ENCODE measurements around the gene SLC35E4.
"Not testable (repeated sequence)": the region's sequence is repeated elsewhere in the genome, so short reads cannot be mapped to it uniquely, and the experiment has no call there.

Gene SLC35E4

DNA sequence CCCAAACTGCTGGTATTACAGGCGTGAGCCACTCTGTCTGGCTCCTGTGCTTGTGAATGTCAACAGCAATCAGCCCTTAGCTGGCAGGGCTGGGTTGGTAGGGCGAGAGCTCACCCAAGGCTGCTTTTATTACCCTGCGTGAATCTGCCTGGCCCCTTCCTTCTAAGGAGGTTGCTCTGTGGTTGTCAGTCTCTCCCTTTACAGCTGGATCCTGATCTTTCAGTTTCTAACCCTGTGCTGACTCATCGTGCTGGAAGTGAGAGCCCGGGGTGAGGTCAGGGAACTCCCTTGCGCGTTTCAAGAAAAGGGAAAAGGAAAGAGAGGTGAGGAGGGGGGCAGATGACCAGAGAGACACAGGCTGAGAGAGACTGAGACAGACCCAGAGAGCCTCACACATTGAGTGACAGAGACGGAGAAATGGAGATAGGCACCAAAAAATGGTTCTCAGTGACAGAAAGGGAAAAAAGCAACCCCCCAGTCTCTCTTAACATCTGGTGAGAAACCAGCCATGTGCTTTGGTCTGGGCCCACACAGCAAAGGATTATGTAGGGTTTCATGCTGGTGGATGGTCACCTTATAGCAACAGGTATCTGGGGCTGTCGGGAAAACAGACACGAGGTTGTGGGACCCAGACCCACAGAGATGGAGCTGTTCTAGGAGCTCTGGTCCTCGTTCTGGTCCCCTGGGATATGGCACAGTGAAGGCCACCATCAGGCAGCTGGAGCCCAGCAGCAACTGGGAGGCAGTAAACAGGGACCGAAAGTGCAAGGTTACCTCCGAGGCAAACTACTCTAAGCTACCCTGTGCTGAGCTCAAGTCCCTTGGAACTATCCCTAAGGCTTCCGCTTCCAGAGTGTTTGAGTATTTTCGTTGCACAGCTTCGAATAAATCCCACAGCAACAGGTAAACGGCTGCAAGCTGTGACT lies 26.1 kb upstream of the SLC35E4 start:
- in situ Hi-C loops (cut with MboI; ENCODE audit: low pct_unique_long_range_greater_than_20kb, low sequenced_read_pairs): no loop called here
- peak; percentile 90 for DNase-seq

DNA sequence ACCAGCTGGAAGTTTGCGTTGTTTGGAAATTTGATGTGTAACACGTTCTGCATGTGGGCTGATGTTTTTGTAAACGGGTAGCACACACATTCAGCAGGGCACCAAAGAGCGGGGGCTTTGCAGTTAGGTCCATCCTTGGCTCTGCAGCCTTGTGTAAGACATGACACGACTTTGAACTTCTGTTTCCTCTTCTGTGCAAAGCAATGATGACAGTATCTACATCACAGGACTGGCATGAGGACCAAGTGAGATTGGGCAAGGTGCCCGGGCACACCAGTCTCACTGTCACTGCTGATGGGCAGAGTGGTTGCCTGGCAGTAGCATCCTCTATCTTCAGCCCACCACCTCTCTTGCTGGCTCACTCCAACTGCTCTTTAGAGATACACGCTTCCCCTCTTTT lies 25.3 kb upstream of the SLC35E4 start:
- DNase-seq: no peak
- in situ Hi-C loops (cut with MboI; ENCODE audit: low pct_unique_long_range_greater_than_20kb, low sequenced_read_pairs): no loop called here

DNA sequence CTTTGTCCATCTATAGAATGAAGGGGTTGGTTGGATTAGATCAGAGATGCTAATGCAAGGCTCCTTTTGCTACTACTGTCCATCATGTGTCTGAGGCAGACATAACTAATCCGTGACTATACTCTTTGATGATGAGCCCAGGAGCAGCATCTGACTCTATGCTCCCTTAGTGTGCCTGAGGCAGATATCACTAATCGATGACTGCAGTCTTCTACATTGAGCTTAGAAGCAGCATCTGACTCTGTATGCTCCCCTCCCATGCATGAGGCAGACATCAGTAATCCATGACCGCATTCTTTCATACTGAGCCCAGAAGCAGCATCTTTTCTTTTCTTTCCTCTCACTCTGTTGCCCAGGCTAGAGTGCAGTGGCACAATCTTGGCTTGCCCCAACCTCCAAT lies 24.4 kb upstream of the SLC35E4 start:
- in situ Hi-C loops (cut with MboI; ENCODE audit: low pct_unique_long_range_greater_than_20kb, low sequenced_read_pairs): no loop called here
- no peak for DNase-seq

DNA sequence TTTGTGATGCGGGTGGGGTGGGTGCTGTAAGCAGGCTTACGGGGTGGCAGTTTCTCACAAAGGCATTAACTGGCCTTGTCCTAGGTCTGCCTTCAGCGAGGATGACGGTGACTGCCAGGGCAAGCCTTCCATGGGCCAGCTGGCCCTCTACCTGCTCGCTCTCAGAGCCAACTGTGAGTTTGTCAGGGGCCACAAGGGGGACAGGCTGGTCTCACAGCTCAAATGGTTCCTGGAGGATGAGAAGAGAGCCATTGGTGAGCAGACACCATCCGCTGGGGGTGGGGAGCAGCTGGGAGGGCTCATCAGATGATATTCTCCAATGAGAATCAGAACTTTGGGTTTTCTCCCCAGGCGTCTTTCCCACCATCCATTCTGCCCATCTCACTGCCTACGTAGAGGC lies 22.8 kb upstream of the SLC35E4 start:
- no peak for DNase-seq
- in situ Hi-C loops (cut with MboI; ENCODE audit: low pct_unique_long_range_greater_than_20kb, low sequenced_read_pairs): no loop called here

DNA sequence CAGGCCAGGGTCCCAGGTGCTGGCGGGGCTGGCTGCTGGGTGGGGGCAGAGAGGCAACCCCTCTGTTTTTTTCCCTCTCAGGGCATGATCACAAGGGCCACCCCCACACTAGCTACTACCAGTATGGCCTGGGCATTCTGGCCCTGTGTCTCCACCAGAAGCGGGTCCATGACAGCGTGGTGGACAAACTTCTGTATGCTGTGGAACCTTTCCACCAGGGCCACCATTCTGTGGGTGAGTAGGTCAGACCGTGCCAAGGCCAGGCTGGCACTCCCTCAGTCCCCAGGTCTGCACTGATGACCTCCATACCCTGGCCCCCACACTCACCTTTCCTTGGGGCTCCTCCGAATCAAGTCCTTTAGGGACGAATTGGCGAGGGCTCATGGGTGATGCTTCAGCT lies 21.3 kb upstream of the SLC35E4 start:
- DNase-seq: no peak
- in situ Hi-C loops (cut with MboI; ENCODE audit: low pct_unique_long_range_greater_than_20kb, low sequenced_read_pairs): no loop called here

DNA sequence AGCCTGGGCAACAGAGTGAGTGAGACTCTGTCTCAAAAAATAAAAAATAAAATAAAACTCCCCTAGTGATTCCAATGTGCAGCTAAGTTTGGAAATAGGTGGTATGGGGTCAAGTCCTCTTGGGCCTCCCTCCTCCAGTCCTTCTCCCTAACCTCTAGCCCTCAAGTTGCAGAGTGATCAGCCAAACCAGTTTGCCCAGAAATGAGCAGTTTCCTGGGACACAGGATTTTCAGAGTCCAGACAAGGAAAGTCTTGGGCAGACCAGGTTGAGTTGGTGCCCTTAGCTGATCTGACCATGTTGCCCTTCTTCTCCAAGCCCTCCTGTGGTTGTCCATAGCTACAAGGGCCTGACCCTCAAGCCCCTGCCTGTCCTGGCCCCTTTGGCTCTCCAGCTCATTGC lies 20.7 kb upstream of the SLC35E4 start:
- in situ Hi-C loops (cut with MboI; ENCODE audit: low pct_unique_long_range_greater_than_20kb, low sequenced_read_pairs): no loop called here
- no peak for DNase-seq

DNA sequence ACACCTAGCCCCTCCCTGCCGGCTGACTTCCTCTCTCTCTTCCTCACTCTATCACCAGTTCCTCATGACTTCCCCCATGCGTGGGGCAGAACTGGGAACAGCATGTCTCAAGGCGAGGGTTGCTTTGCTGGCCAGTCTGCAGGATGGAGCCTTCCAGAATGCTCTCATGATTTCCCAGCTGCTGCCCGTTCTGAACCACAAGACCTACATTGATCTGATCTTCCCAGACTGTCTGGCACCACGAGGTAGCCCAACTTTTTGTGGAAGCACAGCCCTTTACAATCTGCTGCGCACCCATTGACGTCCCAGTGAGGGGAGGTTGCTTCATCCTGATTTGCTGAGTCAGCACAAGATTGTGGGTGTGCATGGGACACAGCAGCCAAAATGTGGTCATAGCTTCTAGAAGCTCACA lies 20.0 kb upstream of the SLC35E4 start:
- in situ Hi-C loops (cut with MboI; ENCODE audit: low pct_unique_long_range_greater_than_20kb, low sequenced_read_pairs): no loop called here

DNA sequence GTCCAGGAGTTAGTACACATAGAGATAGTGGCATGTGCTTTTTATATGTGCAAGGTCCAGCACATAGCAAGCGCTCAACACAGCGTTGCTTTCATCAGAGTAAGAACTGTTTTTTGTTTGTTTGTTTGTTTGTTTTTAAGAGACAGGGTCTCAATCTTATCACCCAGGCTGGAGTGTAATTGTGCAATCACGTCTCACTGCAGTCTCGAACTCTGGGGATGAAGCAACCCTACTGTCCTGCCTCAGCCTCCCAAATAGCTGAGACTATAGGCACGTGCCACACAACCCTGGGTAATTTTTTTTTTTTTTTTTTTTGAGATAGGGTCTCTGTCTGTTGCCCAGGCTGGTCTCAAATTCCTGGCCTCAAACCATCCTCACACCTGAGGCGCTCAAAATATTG lies 17.8 kb upstream of the SLC35E4 start:
- in situ Hi-C loops (cut with MboI; ENCODE audit: low pct_unique_long_range_greater_than_20kb, low sequenced_read_pairs): no loop called here
- DNase-seq: no peak

More for the DNA sequence above, 20.0 kb upstream of the SLC35E4 start:
- no peak for DNase-seq

DNA sequence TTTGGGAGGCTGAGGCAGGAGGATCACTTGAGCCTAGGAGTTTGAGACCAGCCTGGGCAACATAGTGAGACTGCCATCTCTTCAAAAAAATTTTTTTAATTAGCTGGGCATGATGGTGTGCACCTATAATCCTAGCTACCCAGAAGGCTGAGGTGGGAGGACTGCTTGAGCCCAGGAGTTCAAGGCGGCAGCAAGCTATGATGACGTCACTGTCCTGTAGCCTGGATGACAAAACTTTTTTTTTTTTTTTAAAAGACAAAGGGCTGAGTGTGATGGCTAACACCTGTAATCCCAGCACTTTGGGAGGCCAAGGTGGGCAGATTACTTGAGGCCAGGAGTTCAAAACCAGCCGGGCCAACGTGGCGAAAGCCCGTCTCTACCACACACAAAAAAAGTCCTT lies 15.7 kb upstream of the SLC35E4 start:
- DNase-seq; in situ Hi-C loops (cut with MboI; ENCODE audit: low pct_unique_long_range_greater_than_20kb, low sequenced_read_pairs): not testable (repeated sequence)

DNA sequence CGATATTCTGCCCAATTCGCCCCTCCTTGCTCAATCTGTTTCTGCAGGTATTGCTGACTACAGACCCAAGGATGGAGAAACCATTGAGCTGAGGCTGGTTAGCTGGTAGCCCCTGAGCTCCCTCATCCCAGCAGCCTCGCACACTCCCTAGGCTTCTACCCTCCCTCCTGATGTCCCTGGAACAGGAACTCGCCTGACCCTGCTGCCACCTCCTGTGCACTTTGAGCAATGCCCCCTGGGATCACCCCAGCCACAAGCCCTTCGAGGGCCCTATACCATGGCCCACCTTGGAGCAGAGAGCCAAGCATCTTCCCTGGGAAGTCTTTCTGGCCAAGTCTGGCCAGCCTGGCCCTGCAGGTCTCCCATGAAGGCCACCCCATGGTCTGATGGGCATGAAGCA lies 9.2 kb upstream of the SLC35E4 start:
- in situ Hi-C loops (cut with MboI; ENCODE audit: low pct_unique_long_range_greater_than_20kb, low sequenced_read_pairs): no loop called here
- peak; percentile 11 for DNase-seq

DNA sequence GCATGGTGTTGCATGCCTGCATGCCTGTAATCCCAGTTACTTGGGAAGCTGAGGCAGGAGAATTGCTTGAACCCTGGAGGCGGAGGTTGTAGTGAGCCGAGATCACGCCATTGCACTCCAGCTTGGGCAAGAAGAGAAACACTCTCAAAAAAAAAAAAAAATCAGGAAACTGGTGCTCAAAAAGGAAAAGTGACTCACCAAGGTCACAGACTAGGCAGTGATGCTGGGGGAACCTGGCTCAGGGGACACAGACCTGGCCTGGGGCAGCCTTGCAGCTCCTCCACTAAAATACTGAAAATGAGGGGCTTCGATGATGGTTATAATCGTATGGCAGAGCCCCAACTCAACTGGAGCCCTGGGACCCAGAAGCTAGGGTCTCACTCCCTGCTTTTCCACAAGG lies 8.1 kb upstream of the SLC35E4 start:
- in situ Hi-C loops (cut with MboI; ENCODE audit: low pct_unique_long_range_greater_than_20kb, low sequenced_read_pairs): no loop called here
- DNase-seq: no peak

DNA sequence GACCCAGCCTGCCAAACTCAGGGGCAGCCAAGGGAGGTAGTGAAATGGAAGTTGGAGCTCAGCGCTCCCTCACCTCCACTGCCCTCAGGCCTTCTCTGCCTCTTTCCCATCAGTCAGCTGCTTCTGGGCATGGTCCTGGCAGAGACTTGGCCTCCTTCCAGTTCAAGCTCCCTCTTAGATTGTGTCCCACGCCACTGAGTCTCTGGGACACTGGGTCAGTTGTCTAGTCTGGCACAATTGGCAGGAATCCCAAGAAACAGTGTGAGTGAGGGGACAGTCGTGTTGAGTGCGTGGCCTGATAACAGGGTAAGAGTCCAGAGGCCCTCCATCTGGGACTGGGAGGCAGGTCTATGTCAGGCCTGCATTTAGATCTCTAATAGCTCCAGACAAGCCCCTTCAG lies 7.1 kb upstream of the SLC35E4 start:
- in situ Hi-C loops (cut with MboI; ENCODE audit: low pct_unique_long_range_greater_than_20kb, low sequenced_read_pairs): no loop called here
- DNase-seq: no peak

DNA sequence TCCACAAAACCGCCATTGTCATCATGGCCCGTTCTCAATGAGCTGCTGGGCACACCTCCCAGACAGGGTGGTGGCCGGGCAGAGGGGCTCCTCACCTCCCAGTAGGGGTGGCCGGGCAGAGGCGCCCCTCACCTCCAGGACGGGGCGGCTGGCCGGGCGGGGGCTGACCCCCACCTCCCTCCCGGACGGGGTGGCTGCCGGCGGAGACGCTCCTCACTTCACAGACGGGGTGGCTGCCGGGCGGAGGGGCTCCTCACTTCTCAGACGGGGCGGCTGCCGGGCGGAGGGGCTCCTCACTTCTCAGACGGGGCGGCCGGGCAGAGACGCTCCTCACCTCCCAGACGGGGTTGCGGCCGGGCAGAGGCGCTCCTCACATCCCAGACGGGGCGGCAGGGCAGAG lies 4.1 kb upstream of the SLC35E4 start:
- in situ Hi-C loops (cut with MboI; ENCODE audit: low pct_unique_long_range_greater_than_20kb, low sequenced_read_pairs); DNase-seq: not testable (repeated sequence)

DNA sequence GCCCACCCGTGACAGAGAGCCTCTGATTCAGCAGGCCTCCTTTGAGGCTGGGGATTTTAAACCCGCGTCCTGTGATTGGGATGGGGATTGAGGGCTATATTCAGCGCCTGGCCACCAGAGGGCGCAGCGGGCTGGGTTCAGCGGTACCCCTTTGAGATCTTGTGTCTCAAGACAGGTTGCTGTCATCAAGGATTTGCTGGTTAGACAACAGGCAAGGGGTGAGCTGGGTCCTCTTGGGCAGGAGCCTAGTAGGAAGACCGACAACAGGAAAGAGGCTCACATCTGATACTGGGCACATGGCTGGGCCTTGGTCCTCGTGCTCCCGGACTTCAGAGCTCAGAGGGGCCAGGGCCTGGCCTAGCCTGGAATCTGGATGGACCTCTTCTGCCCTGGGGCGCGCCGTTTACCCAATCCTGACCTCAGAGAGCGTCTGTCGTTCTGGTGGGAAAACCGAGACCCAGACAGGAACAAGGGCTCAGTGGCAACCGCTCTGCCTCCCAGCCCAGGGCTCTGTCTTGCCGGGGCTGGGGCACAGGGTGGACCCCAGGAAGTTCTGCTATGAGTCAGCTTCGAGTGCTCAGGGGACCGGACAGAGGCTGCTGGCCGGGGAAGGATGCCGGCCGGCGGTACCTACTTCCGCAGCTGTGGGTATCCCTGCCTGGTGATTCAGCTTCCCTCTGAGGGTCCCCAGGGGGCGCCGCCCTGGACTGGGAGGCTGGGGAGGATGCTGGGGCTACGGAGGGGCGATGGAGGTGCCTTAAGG lies 929 bp upstream of the SLC35E4 start:
- DNase-seq: peak; percentile 88
- in situ Hi-C loops (cut with MboI; ENCODE audit: low pct_unique_long_range_greater_than_20kb, low sequenced_read_pairs): no loop called here

DNA sequence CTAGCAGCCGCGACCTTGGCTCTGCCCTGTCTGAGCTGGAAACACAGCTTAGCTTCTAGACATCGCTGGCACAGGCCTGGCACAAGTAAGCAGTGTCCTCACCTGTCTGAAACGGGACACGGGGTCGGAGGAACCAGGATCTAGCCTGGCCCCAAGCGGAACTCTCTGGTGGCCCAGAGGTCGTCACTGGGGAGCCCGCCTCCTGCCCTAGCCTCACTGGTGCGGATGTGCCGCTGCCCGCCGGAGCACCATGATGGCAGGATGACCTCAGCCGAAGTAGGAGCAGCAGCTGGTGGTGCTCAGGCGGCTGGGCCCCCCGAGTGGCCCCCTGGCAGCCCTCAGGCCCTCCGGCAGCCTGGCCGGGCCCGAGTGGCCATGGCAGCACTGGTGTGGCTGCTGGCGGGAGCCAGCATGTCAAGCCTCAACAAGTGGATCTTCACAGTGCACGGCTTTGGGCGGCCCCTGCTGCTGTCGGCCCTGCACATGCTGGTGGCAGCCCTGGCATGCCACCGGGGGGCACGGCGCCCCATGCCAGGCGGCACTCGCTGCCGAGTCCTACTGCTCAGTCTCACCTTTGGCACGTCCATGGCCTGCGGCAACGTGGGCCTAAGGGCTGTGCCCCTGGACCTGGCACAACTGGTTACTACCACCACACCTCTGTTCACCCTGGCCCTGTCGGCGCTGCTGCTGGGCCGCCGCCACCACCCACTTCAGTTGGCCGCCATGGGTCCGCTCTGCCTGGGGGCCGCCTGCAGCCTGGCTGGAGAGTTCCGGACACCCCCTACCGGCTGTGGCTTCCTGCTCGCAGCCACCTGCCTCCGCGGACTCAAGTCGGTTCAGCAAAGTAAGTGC lies 871 bp downstream of the SLC35E4 start:
- peak; percentile 52 for DNase-seq
- in situ Hi-C loops (cut with MboI; ENCODE audit: low pct_unique_long_range_greater_than_20kb, low sequenced_read_pairs): no loop called here

DNA sequence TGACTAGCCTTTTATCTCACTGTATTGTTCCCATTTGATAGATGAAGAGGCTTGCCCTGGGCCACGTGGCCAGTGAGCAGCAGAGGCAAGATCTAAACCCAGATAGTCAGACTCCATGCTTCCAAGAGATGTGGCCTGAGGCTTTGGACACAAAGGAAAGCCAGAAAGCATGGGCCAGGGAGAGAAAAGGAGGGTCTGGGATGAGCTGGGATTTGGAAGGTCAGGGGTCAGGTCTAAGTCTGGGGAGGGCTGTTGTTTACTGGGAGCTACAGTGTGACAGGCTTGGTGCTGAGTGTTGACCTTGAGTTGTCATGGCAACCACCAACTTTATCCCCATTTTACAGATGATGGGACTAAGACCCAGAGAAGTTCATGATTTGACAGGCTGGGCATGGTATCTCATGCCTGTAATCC lies 2.1 kb downstream of the SLC35E4 start:
- in situ Hi-C loops (cut with MboI; ENCODE audit: low pct_unique_long_range_greater_than_20kb, low sequenced_read_pairs): no loop called here

DNA sequence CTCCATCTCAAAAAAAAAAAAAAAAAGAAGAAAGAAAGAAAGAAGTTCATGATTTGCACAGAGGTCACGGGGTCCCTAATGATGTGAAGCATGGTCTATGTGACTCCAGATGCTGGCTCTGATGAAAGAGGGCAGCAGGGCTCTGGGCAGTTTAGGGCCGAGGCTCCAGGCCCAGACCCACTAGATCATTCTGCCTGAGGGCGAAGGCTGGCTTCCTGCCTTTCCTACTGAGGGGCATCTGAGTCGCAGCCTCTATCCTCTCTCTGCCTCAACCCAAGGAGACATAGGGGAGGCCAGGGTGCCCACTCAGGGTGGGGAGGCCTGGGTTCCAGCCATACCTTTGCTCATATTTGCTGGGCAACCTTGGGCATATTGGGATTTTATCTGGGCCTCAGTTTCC lies 4.8 kb downstream of the SLC35E4 start:
- in situ Hi-C loops (cut with MboI; ENCODE audit: low pct_unique_long_range_greater_than_20kb, low sequenced_read_pairs): no loop called here
- DNase-seq: no peak

More for the DNA sequence above, 2.1 kb downstream of the SLC35E4 start:
- DNase-seq: peak; percentile 11

DNA sequence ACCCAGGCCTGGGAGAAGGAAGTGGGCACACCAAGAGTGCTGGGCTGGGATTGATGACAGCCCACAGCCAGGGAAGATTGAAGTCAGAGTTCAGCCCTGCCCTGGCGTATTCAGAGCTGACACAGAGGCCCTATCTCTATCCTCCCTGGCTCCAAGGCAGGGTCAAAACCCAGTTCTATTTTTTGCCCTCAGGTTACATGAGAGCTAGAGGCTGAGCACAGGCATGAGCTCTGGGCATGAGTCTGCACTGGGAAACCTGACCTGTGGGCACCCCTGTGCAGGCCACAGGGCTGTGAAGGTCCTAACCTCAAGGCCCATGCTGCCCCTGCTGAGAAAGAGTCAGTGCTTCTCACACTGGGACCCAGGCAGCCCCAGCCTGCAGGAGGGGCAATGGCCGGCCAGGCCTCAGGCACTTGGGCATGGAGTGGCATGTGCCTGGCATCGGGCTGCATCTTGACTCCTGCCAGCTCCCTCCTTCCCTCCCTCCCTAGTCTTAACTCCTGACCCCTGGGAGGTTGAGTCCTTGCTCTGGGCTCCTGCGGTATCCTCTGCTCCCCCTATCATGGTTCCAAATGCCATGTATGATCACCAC lies 5.4 kb downstream of the SLC35E4 start:
- in situ Hi-C loops (cut with MboI; ENCODE audit: low pct_unique_long_range_greater_than_20kb, low sequenced_read_pairs): no loop called here
- no peak for DNase-seq

Data from KBM-7 (cell line).